ENCODE data around the gene TSR1. TPM values are rescaled to one million over a fixed set of nuclear protein-coding genes. Genes with fewer than 3 reads are reported as not detected.

The TSR1 gene
- total RNA-seq, 1 experiment from 2014 or later = 74.3 TPM

DNA sequence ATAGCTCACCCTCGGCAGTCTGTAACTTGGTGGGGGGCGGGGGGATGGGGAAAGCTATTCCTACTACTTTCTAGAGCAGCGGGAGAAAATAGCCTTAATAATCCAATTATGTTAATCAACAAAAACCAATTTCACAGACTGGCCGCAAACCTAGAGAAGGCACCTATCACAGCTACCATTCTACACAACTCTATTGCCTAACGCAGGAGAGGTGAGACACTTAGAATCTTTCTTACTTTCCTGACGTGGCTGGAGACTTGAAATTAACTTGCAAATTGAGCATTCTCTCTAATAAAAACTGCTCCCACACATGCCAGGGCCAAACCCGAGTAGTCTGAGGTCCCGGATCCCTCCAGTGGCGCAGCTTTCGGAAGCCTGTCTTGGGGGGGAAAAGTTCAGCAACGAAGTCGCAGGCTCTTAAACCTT lies 33.5 kb downstream of the TSR1 start:
- H3K27ac Mint-ChIP-seq = peak overlapping the region; percentile 74
- H3K9me3 Mint-ChIP-seq = peaks cover 6% of the 10 kb centered on the region; the same call in 1 of the 2 replicates
- peaks cover 20% of the 10 kb centered on the region for H3K36me3 Mint-ChIP-seq
- DNase-seq (ENCODE audit: low spot score) (no peak), ATAC-seq (no peak)
- peak overlapping the region; percentile 86 for H3K4me3 Mint-ChIP-seq
- peaks cover 4% of the 10 kb centered on the region for H3K27me3 Mint-ChIP-seq (ENCODE audit: low read depth)
- peaks cover 11% of the 10 kb centered on the region for H3K4me1 Mint-ChIP-seq
- ChIA-PET CTCF (interaction anchor here (0.6 to 2.5 kb wide), 8 partner anchors 34 to 1245 kb away, joined by 3 to 13 read pairs (median 3); partner anchors contain the start of genes HIC1, SGSM2 and TSR1), POLR2A (interaction anchor here (1.1 to 1.9 kb wide), 5 partner anchors 33 to 586 kb away, joined by 3 to 7 read pairs (median 6); partner anchors contain the start of gene TSR1)
- TF ChIP-seq FOXP1 (CRISPR knock-in tag; IDR thresholded peaks at IDR 0.05; ENCODE audit: borderline replicate concordance) = no peak
- no peak for TF ChIP-seq E2F5 (CRISPR knock-in tag; IDR thresholded peaks at IDR 0.05)
- TF ChIP-seq ATF3 (CRISPR knock-in tag; conservative IDR thresholded peaks at IDR 0.05) = no peak
- no peak for TF ChIP-seq ERG (CRISPR knock-in tag; IDR thresholded peaks at IDR 0.05)
- no peak for TF ChIP-seq ZNF423 (CRISPR knock-in tag; IDR thresholded peaks at IDR 0.05)
- no peak for TF ChIP-seq NR3C1 (CRISPR knock-in tag; conservative IDR thresholded peaks at IDR 0.05; ENCODE audit: low read depth)
- no peak for TF ChIP-seq ZNF263 (CRISPR knock-in tag; IDR thresholded peaks at IDR 0.05; ENCODE audit: low read depth)
- TF ChIP-seq CREM (CRISPR knock-in tag; IDR thresholded peaks at IDR 0.05) = no peak
- TF ChIP-seq EMX1 (CRISPR knock-in tag; IDR thresholded peaks at IDR 0.05) = no peak
- TF ChIP-seq USF1 (CRISPR knock-in tag; IDR thresholded peaks at IDR 0.05) = no peak
- TF ChIP-seq GTF2I (CRISPR knock-in tag; conservative IDR thresholded peaks at IDR 0.05) = no peak
- no peak for TF ChIP-seq NR1H2 (CRISPR knock-in tag; IDR thresholded peaks at IDR 0.05)
- no peak for TF ChIP-seq ZNF416 (CRISPR knock-in tag; IDR thresholded peaks at IDR 0.05)
- no peak for TF ChIP-seq ZNF396 (CRISPR knock-in tag; IDR thresholded peaks at IDR 0.05; ENCODE audit: borderline replicate concordance)
- TF ChIP-seq OVOL2 (CRISPR knock-in tag; IDR thresholded peaks at IDR 0.05; ENCODE audit: borderline replicate concordance) = no peak
- TF ChIP-seq, protein P1, sequence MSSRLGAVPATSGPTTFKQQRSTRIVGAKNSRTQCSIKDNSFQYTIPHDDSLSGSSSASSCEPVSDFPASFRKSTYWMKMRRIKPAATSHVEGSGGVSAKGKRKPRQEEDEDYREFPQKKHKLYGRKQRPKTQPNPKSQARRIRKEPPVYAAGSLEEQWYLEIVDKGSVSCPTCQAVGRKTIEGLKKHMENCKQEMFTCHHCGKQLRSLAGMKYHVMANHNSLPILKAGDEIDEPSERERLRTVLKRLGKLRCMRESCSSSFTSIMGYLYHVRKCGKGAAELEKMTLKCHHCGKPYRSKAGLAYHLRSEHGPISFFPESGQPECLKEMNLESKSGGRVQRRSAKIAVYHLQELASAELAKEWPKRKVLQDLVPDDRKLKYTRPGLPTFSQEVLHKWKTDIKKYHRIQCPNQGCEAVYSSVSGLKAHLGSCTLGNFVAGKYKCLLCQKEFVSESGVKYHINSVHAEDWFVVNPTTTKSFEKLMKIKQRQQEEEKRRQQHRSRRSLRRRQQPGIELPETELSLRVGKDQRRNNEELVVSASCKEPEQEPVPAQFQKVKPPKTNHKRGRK (CRISPR knock-in tag; IDR thresholded peaks at IDR 0.05; ENCODE audit: borderline replicate concordance) = no peak
- TF ChIP-seq, protein P2, sequence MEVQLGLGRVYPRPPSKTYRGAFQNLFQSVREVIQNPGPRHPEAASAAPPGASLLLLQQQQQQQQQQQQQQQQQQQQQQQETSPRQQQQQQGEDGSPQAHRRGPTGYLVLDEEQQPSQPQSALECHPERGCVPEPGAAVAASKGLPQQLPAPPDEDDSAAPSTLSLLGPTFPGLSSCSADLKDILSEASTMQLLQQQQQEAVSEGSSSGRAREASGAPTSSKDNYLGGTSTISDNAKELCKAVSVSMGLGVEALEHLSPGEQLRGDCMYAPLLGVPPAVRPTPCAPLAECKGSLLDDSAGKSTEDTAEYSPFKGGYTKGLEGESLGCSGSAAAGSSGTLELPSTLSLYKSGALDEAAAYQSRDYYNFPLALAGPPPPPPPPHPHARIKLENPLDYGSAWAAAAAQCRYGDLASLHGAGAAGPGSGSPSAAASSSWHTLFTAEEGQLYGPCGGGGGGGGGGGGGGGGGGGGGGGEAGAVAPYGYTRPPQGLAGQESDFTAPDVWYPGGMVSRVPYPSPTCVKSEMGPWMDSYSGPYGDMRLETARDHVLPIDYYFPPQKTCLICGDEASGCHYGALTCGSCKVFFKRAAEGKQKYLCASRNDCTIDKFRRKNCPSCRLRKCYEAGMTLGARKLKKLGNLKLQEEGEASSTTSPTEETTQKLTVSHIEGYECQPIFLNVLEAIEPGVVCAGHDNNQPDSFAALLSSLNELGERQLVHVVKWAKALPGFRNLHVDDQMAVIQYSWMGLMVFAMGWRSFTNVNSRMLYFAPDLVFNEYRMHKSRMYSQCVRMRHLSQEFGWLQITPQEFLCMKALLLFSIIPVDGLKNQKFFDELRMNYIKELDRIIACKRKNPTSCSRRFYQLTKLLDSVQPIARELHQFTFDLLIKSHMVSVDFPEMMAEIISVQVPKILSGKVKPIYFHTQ (CRISPR knock-in tag; IDR thresholded peaks at IDR 0.05) = no peak

- ChIA-PET POLR2A (no interaction called here), CTCF (no interaction called here)
- Mint-ChIP-seq H3K27me3 (ENCODE audit: low read depth) (peaks cover 4% of the 10 kb centered on the region), H3K27ac (no peak overlapping the region; the same call in 1 of the 2 replicates), H3K36me3 (peaks cover 40% of the 10 kb centered on the region), H3K9me3 (no peaks in the 10 kb centered on the region), H3K4me1 (peaks cover 11% of the 10 kb centered on the region), H3K4me3 (no peak overlapping the region)
- ATAC-seq = no peak
- DNase-seq (ENCODE audit: low spot score) = no peak
- TF ChIP-seq ZNF423 (CRISPR knock-in tag; IDR thresholded peaks at IDR 0.05) (no peak), CTCF (IDR thresholded peaks at IDR 0.05) (no peak), USF2 (CRISPR knock-in tag; IDR thresholded peaks at IDR 0.05) (no peak), USF1 (CRISPR knock-in tag; IDR thresholded peaks at IDR 0.05) (no peak), HMGA2 (CRISPR knock-in tag; IDR thresholded peaks at IDR 0.05) (no peak), JAZF1 (CRISPR knock-in tag; IDR thresholded peaks at IDR 0.05) (no peak), IRF2 (CRISPR knock-in tag; IDR thresholded peaks at IDR 0.05; ENCODE audit: borderline replicate concordance, low read depth) (no peak), GABPB1 (CRISPR knock-in tag; IDR thresholded peaks at IDR 0.05) (no peak)
- TF ChIP-seq, protein P3, sequence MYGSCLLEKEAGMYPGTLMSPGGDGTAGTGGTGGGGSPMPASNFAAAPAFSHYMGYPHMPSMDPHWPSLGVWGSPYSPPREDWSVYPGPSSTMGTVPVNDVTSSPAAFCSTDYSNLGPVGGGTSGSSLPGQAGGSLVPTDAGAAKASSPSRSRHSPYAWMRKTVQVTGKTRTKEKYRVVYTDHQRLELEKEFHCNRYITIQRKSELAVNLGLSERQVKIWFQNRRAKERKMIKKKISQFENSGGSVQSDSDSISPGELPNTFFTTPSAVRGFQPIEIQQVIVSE (CRISPR knock-in tag; IDR thresholded peaks at IDR 0.05; ENCODE audit: borderline replicate concordance) = no peak
Observed at GRCh38 chr17:2299756-2300155, 36.5 kb downstream of the TSR1 start.
